K562 (cell line): Measurements from ENCODE around the gene PLCB4.

ENCODE experiments used
- ETS2 ChIP-seq: IDR thresholded peaks from 2 replicates; pipeline ENCODE4 v1.6.1; 2016; ENCODE audit warnings: borderline replicate concordance, missing genetic modification characterization, mild to moderate bottlenecking, moderate library complexity, missing compliant biosample characterization; ENCODE audit not compliant: poor library complexity, severe bottlenecking
- FOS ChIP-seq: IDR thresholded peaks from 3 replicates; pipeline ENCODE4 v1.6.1; 2011; ENCODE audit not compliant: insufficient read length; ENCODE audit errors: extremely low read depth
- KLF10 ChIP-seq: fragments of 250-450 bp; sonication (Bioruptor Pico); IDR thresholded peaks from 2 replicates; pipeline ENCODE4 v1.6.1; 2021; ENCODE audit warnings: matching md5 sums
- TAF1 ChIP-seq: IDR thresholded peaks from 2 replicates; pipeline ENCODE4 v1.6.1; 2011; ENCODE audit warnings: mild to moderate bottlenecking, low read length, moderate library complexity; ENCODE audit not compliant: insufficient read depth, control insufficient read depth, severe bottlenecking; ENCODE audit errors: extremely low read depth
- TCF7L2 ChIP-seq: fragments of 150-350 bp; IDR thresholded peaks from 2 replicates; pipeline ENCODE4 v1.6.1; 2016; ENCODE audit warnings: low read depth, mild to moderate bottlenecking, low read length, moderate library complexity
- ZNF217 ChIP-seq: sonication (generic); formaldehyde crosslinking; IDR thresholded peaks from 2 replicates; pipeline ENCODE4 v1.8.0; 2022; ENCODE audit warnings: mild to moderate bottlenecking, missing genetic modification reagents
- TF ChIP-seq, protein P1 (sequence below): fragments of 450-650 bp; IDR thresholded peaks from 2 replicates; pipeline ENCODE4 v1.7.1; 2018; ENCODE audit warnings: mild to moderate bottlenecking, low read depth; ENCODE audit not compliant: partially characterized antibody
- TF ChIP-seq, protein P2 (sequence below): sonication (generic); formaldehyde crosslinking; IDR thresholded peaks from 2 replicates; pipeline ENCODE4 v1.4.0; 2020; ENCODE audit warnings: mild to moderate bottlenecking, missing genetic modification reagents
- TF ChIP-seq, protein P3 (sequence below), 2 experiments: IDR thresholded peaks; 2 replicates each; pipeline ENCODE4 v1.6.1; 2011; ENCODE audit warnings: borderline replicate concordance in 1 of 2, control low read depth in 1 of 2, low read depth in 1 of 2, low read length in 1 of 2, mild to moderate bottlenecking in 1 of 2, mixed read lengths in 1 of 2, moderate library complexity in 1 of 2; ENCODE audit not compliant: insufficient read depth in 1 of 2, insufficient read length in 1 of 2, poor library complexity in 1 of 2, severe bottlenecking in 1 of 2; ENCODE audit errors: extremely low read depth in 1 of 2

DNA sequence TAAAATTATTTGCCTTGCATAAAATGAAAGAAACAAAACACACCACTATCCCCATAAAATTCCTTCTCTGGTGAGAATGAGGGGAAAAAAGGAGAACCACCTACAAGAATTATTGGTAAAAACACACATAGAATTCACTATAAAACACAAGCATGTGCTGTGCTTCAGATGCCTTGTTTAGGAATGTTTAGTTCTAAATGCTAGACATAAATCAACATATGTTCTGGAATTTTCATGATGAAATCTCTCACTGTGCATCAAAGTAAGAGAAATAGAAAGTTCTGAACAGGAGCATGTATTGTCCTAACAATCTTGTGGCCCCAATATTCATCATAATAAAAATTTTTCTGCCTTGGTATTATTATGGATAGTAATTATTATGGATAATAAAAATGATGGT is 111.0 kb downstream of the PLCB4 start:
- TF ChIP-seq ETS2 (no peak), FOS (no peak), TCF7L2 (no peak), TAF1 (no peak), KLF10 (CRISPR knock-in tag) (no peak), ZNF217 (CRISPR knock-in tag) (no peak)
- TF ChIP-seq, protein P1, sequence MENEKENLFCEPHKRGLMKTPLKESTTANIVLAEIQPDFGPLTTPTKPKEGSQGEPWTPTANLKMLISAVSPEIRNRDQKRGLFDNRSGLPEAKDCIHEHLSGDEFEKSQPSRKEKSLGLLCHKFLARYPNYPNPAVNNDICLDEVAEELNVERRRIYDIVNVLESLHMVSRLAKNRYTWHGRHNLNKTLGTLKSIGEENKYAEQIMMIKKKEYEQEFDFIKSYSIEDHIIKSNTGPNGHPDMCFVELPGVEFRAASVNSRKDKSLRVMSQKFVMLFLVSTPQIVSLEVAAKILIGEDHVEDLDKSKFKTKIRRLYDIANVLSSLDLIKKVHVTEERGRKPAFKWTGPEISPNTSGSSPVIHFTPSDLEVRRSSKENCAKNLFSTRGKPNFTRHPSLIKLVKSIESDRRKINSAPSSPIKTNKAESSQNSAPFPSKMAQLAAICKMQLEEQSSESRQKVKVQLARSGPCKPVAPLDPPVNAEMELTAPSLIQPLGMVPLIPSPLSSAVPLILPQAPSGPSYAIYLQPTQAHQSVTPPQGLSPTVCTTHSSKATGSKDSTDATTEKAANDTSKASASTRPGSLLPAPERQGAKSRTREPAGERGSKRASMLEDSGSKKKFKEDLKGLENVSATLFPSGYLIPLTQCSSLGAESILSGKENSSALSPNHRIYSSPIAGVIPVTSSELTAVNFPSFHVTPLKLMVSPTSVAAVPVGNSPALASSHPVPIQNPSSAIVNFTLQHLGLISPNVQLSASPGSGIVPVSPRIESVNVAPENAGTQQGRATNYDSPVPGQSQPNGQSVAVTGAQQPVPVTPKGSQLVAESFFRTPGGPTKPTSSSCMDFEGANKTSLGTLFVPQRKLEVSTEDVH: no peak
- TF ChIP-seq, protein P2, sequence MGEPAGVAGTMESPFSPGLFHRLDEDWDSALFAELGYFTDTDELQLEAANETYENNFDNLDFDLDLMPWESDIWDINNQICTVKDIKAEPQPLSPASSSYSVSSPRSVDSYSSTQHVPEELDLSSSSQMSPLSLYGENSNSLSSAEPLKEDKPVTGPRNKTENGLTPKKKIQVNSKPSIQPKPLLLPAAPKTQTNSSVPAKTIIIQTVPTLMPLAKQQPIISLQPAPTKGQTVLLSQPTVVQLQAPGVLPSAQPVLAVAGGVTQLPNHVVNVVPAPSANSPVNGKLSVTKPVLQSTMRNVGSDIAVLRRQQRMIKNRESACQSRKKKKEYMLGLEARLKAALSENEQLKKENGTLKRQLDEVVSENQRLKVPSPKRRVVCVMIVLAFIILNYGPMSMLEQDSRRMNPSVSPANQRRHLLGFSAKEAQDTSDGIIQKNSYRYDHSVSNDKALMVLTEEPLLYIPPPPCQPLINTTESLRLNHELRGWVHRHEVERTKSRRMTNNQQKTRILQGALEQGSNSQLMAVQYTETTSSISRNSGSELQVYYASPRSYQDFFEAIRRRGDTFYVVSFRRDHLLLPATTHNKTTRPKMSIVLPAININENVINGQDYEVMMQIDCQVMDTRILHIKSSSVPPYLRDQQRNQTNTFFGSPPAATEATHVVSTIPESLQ (CRISPR knock-in tag): no peak
- TF ChIP-seq, protein P3, sequence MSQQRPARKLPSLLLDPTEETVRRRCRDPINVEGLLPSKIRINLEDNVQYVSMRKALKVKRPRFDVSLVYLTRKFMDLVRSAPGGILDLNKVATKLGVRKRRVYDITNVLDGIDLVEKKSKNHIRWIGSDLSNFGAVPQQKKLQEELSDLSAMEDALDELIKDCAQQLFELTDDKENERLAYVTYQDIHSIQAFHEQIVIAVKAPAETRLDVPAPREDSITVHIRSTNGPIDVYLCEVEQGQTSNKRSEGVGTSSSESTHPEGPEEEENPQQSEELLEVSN (IDR thresholded peaks at IDR 0.05; ENCODE audit: borderline replicate concordance in 1 of 2, extremely low read depth in 1 of 2, insufficient read depth in 1 of 2, insufficient read length in 1 of 2, low read depth in 1 of 2, low read length in 1 of 2, poor library complexity in 1 of 2, severe bottlenecking in 1 of 2): no peak
